Raji (cell line): ENCODE measurements around the gene AUTS2.

Experiments
- POLR2A ChIP-seq: IDR thresholded peaks from 2 replicates; pipeline ENCODE4 v1.6.1; 2011; ENCODE audit warnings: low read depth, low read length, control low read depth; ENCODE audit not compliant: insufficient read depth

AUTS2 gene

DNA sequence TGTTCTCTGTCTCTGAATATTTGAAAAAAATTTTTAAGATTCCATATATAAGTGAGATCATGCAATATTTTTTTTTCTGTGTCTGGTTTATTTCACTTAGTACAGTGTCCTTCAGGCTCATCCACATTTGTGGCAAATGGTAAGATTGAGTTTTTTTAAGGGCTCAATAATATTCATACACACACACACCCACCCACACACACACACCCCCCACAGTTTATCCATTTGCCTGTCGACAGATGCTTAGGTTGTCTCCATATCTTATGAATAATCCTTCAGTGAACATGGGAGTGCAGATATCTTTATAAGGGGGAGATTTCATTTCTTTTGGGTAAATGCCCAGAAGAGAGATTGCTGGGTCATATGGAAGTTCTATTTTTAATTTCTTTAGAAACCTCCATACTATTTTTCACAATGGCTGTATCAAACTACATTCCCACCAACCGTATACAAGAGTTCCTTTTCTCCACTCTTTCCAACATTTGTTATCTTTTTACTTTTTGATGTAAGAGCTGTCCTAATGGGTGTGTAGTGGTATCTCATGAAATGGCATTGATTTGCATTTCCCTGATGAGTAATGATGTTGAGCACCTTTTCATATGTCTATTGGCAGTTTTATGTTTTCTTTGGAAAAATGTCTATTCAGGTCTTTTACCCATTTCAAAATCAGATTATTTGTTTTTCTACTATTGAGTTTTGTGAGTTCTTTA lies 35.0 kb downstream of the AUTS2 start:
- TF ChIP-seq POLR2A = no peak

GRCh38 chr7:69635555-69636185 lies 37.4 kb downstream of the AUTS2 start:
- TF ChIP-seq POLR2A = no peak

DNA sequence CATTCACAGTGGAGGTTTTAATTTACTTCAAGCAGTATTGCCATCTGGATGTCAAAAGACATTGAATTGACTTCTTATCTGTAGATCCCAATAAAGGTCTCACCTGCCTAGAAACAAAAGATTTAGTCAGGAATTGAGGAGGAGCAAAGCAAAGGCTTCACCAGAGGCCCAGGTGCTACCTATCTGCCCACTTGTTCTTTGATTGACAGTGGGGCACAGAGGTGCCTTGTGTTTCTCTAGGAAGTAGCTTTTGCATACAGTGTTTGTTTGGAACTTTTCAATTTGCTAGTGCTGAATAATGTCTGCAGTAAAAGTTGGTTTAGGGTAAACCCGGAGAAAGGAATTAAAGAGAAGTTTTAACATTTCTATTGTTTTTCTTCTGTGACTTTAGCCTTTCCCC lies 40.4 kb downstream of the AUTS2 start:
- no peak for TF ChIP-seq POLR2A

DNA sequence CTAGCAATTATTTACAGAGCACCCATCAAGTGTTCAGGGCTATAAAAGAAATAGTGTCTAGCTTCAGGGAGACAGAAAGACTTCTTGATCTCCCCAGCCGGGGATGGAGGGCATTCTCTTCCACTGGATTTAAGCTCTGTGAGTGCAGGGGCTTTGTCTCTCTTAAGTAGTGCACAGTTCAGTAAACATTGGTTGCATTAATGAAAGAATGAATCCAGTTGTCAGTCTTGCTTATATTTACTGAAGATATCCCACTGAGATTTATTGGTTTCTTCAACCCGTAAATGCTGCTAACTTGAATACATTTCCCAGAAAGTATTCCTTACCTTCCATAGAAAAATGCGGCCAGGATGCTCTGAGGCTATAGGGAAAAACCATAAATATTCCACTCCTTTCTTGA lies 41.9 kb downstream of the AUTS2 start:
- TF ChIP-seq POLR2A = no peak

DNA sequence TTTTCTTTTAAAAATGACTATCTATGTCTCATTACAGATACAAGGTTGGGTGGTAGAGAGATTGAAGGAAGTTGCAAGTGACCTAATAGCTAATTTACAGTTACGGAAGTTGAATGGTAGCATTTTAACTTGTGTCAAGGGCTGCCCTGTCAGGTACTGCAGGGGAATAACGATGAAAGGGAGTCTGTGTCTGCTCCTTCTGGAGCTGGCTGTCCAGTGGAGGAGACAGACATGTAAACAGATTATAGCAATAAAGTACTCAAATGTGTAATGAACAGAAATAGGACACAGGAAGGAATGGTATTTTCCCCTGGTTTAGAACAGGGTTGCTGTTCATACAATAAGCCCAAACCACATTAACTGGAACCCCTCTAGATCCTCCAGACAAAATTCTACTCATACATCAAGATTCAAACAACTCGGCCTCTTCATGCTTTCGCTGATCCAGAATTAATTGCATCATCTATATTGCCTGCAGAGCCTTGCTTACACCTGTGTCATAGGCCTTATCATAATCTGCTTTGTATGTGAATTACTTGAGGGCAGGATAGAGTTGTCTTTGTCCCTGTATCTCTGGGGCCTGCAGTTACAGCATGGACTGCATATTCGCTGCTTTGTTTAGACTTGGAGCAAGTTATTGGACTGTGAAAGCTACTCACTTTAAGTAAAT lies 42.8 kb downstream of the AUTS2 start:
- TF ChIP-seq POLR2A = no peak

DNA sequence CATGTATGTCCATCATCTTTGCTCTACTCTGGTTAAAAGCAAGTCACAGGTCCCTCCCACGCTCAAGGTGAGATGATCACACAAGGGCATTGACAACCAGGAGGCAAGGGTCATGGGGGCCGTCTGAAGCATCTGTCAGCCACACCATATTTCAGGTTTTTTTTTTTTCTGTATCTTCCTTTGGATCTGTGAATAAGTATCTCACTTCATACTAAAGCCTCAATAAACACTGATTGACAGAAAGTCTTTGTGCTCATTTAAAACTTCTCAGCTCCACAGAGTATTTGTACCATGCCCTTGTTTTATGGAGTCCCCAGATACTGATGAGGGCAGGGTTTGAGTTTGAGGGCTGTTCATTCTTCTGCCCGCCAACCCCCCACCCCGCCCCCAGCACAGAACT lies 45.0 kb downstream of the AUTS2 start:
- no peak for TF ChIP-seq POLR2A

GRCh38 chr7:69643708-69644445 lies 45.6 kb downstream of the AUTS2 start:
- no peak for TF ChIP-seq POLR2A

DNA sequence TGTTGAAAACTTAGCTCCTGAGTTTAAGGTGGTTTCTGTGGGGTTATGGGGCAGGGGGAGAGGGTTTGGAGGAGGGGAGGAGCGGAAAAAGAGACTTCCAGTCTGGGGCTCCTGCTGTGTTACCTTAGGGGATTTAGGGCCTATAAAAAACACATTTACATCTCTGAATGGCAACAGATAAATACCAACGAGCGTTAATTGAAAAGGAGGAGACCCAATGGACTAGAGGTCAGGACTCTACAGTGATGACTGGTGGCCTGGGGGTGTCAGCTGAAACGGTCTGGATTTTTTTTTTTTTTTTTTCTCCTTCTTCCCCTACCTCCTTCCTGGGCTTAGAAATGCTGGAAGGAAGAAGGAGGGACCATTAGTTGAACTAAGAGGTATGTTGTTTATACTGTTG lies 47.4 kb downstream of the AUTS2 start:
- no peak for TF ChIP-seq POLR2A

- TF ChIP-seq POLR2A = no peak
Observed at GRCh38 chr7:69651101-69651590, 52.9 kb downstream of the AUTS2 start.

DNA sequence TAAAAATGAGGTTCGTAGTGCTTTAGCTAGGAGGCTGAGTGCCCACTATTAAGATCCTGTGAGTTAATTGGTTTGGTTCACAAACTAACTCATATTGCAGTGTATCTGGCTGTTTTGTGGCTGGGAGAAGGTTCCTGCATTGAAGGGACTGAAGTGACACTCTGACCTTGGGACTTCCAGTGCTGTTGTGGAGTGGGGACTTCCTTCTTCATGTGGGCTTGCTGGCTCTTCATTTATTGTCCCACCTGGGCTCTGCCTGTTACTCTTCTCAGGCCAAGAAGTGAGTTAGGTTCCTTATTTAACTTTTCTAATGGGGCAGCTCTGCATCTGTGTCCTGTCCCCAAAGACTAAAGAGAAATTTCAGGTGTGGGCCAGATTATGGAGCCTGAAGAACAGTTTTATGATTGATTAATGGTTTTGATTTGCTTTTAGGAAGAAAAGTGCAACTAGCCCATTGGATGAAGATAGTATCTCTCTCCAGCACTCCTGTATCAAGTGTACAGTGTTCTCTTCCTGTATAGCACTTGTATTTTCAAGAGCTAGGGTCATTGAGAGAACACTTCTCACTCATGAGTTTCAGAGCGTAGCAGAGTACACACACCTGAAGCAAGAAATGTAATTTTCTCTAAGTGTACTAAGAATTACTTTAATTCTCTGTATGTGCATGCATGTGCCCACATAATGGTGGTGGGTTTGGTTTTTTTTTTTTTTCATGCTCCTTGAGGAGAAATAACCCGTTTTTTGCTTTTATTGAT lies 54.8 kb downstream of the AUTS2 start:
- TF ChIP-seq POLR2A = no peak

DNA sequence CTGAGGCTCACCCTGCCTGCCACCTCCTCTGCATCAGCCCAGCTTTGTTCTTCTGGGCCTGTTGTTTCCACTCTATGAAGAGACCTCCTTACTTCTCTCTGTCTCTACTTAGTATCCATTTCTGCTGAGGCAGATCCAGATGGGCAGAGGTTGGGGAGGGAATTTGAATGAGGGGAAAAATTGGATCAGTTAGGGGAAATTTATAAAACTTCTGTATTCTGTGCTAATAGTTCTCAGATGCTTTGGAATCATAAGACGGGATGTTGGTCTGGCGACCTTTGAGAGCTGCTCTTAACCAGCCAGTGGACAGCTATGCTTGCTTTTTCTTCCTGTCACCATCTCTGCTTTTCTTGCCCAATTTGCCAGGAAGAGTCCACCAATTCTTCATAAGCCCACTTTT lies 55.5 kb downstream of the AUTS2 start:
- TF ChIP-seq POLR2A = no peak

GRCh38 chr7:69654381-69654780 lies 56.1 kb downstream of the AUTS2 start:
- TF ChIP-seq POLR2A = no peak

DNA sequence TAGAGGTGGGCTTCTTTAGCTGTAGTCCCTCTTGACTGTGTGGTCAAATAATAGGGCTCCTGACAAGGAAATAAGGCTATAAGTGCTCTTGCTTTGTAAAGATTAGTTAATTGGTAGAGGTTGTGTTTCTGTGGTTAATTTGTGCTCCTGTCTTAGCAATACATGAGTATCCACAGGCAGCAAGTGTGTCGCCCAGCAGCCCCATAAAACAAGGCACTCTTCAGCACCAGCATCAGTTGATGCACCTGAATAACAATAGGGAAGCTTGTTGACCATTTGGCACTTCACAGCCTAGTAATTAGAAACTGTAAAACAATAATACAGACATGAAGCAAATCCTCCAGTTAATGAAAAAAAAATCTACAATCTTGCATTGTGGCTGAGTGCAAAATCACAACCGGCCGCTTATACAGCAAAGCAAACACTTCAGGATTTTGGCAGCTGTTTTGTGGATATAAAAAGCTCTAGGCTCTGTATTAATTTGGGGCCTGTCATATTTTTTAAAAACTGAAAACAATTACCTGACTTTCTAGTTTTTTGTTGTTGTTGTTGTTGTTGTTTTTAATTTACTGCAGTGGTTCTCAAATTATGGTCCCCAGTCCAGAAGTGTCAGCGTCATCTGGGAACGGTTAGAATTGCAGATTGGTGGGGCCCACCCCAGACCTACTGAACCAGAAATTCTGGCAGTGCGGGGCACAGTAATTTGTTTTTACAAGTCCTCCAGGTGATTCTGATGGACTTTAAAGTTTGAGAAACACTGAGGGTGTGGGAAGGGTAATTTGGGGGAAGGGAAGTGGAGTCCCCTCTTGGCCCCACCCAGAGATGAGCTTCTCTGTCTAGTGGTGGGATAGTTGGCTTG lies 56.8 kb downstream of the AUTS2 start:
- TF ChIP-seq POLR2A = no peak

DNA sequence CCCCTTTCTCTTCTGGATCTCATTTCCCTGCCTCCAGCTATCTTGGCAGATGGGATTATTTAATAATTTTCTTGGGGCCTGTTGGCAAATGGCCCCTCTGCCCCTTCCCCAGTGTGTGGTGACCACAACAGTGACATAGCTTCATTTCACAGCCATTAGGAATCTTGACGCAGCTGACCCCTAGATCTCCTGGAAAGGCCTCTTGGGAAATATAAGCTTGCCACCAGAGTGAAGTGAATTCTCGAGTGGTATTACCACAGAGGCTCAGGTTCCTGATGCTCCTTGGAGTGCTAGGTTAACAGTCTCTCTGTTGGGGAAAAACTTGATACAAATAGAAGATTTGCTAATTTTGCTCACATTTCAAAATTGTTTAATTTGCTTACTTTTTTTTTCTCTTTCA lies 57.8 kb downstream of the AUTS2 start:
- TF ChIP-seq POLR2A = no peak
